ENCODE data around the gene ZBTB8B.

ZBTB8B gene

GRCh38 chr1:32508761-32509160 is 43.9 kb downstream of the ZBTB8B start:
- DNase-seq (ENCODE audit: low read depth in 2 of 2) = no peak

GRCh38 chr1:32509939-32510338 is 45.1 kb downstream of the ZBTB8B start:
- no peak for DNase-seq (ENCODE audit: low read depth in 2 of 2)
